GM21381 (cell line): ENCODE data around the gene MARF1.
"Not testable (repeated sequence)": the region's sequence is repeated elsewhere in the genome, so short reads cannot be mapped to it uniquely, and the experiment has no call there.

Source experiments
- ATAC-seq: cut with Tn5 transposase; IDR thresholded peaks from one replicate; pipeline ENCODE4 v1.9.1; 2021; ENCODE audit warnings: mild to moderate bottlenecking, moderate library complexity; ENCODE audit not compliant: unreplicated experiment

Gene MARF1

DNA sequence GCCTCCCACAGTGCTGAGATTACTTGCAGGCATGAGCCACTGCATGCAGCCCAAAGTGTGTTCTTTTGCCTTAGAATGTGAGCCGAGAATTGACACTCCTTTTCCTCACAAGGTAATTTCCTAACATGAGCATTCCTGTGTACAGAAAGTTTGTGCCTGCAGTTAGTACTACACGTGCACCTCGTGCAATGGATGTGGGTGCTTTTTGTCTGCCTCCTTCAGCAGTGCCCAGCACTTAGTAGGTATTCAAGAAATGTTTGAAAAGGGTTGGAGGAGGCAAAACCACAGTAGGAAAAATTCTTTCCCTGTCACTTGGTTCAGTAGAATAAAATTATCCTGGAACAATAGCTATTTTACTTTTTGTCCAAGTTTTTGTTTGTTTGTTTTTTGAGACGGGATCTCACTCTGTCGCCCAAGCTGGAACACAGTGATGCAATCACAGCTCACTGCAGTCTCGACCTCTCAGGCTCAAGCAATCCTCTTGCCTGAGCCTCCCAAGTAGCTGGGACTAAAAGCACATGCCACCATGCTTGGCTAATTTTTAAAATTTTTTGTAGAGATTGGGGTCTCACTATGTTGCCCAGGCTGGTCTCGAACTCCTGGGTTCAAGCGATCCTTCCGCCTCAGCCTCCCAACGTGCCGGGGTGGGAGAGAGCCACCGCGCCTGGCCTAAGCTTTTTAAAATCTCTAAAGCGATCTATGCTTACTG, 9.5 kb upstream of the MARF1 start:
- no peak for ATAC-seq

GRCh38 chr16:15650698-15651171, 7.8 kb upstream of the MARF1 start:
- peak; percentile 37 for ATAC-seq

DNA sequence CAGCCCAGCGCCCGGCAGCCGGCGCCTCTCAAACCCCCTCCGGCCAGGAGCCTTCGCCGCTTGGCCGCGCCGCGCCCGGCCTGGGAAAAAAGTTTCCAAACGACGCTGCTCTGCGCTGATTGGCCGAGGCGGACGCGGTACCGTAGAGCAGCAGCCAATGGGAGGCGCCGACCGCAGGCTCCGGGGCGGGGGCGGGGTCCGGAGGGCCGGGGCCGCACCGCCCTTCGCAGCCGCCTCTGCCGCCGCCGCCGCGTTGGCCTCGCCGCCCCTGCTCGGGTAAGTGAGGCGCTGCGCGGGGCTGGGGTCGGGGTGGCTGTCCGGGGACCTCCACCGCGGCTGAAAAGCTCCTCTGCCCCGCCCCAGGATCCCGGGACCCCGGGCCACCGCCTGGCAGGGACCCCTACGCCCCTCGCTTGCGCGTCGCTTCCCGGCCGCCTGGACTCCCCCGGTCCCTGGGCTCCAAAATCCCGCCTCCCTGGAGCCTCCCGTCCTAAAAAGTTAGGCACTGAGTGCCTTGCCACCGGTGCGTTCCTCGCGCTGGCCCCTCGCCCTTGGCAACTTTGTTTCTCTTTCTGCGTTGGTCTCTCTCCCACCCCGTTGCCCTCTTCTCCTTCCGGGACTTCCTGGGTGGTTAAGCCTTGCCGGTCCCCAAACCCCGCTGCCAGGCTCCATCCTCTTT, 7.2 kb upstream of the MARF1 start, which contains the start of gene NDE1:
Gene NDE1, plus strand, starts transcription at position 227 of the 679 bp plus-strand sequence. CDS start 14,534 bp downstream, outside the sequence.
- peak; percentile 75 for ATAC-seq

DNA sequence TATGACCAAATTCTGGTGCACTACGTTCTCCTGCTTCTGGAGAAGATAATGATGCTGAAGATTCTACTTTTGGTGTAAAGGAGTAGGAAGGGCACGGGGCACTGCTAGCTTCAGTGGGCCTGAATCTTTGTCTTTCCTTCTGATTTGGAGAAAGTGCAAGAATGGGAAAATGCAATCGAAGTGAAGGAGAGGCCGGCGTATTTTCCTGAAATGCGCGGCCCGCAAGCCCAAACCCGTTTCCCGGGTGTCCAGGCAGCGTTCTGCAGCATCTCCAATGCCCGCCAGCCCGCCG, 6.7 kb upstream of the MARF1 start:
- no peak for ATAC-seq

- not testable (repeated sequence) for ATAC-seq
Measured at GRCh38 chr16:15649311-15649710, 6.4 kb upstream of the MARF1 start.

DNA sequence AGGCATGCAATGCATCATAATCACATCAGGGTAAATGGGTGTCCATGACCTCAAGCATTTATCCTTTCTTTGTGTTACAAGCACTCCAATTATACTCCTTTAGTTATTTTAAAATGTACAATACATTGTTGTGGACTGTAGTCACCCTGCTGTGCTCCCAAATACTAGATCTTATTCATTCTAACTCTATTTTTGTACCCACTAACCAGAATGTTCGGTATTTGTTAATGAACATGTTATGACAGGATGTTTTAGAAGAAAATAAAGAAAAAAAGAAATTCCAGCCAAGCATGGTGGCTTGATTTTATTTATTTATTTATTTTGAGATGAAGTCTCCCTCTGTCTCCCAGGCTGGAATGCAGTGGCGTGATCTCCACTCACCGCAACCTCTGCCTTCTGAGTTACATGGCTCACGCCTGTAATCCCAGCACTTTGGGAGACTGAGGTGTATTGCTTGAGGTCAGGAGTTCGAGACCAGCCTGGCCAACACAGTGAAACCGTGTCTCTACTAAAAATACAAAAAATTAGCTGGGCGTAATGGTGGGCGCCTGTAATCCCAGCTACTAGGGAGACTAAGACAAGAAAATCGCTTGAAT, 5.3 kb upstream of the MARF1 start:
- ATAC-seq, result no peak

DNA sequence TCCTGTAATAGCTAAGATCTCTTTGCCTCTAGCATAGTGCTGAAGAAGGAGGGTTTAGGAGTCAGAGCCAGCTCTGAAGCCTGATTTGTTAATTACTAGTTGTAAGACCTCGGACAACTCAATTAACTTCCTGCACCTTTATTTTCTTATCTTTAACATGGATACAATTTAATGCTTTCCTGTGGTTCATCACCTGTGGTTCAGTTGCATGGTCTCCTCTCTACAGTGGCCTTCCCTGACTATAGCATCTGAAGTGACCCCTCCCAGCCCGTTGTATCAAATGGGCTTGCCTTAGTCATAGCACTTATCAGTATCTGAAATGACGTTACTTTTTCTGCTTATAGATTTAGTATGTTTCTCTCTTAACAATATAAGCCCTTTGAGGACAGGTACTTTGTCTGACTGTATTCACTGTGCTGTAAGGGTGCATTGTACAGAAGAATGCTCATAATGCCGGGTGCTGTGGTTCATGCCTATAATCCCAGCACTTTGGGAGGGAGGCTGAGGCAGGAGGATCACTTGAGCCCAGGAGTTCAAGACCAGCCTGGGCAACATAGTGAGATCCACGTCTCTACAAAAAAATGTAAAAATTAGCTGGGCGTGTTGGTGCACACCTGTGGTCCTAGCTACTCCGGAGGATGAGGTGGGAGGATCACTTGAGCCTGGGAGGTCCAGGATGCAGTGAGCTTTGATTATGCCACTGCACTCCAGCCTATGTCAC, 4.5 kb upstream of the MARF1 start:
- no peak for ATAC-seq

GRCh38 chr16:15646557-15647293, 3.8 kb upstream of the MARF1 start:
- not testable (repeated sequence) for ATAC-seq

- ATAC-seq, result not testable (repeated sequence)
Measured at GRCh38 chr16:15644962-15645465, 2.1 kb upstream of the MARF1 start.

- no peak for ATAC-seq
Measured at GRCh38 chr16:15644267-15644961, 1.5 kb upstream of the MARF1 start.

GRCh38 chr16:15643946-15644250, 944 bp upstream of the MARF1 start:
- no peak for ATAC-seq

- peak; percentile 47 for ATAC-seq
Measured at GRCh38 chr16:15642557-15643047, 352 bp downstream of the MARF1 start.

- no peak for ATAC-seq
Measured at GRCh38 chr16:15641753-15642556, 999 bp downstream of the MARF1 start.

- no peak for ATAC-seq
Measured at GRCh38 chr16:15640966-15641365, 2.0 kb downstream of the MARF1 start.

GRCh38 chr16:15639061-15639568, 3.8 kb downstream of the MARF1 start:
- ATAC-seq, result no peak

- no peak for ATAC-seq
Measured at GRCh38 chr16:15636392-15636873, 6.5 kb downstream of the MARF1 start.

- no peak for ATAC-seq
Measured at GRCh38 chr16:15635926-15636325, 7.0 kb downstream of the MARF1 start.

DNA sequence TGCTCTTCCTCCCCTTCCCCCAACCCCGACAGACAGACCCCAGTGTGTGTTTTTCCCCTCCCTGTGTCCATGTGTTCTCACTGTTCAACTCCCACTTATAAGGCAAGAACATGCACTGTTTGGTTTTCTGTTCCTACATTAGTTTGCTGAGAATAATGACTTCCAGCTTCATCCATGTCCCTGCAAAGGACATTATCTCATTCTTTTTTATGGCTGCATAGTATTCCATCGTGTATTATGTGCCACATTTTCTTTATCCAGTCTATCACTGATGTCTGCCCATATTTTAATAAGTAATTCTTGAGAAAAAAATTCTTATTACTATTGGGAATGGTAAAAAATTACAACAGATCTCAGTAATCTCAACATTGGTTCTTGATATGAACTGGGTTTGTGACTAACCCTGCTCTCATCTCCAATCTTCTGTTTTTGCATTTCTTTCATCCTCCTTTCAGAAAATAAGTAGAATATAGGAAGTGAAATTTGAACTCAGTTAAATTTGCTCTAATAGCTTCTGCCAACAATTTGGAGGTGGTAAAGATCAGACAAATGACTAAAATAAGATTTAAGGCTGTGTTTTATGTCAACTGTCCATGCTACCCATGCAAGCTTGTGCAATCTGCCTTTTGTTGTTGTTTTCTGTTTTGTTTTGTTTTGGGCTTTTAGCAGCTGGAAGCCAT, 11.1 kb downstream of the MARF1 start:
- no peak for ATAC-seq
